HG02884 (cell line): ENCODE results near the gene GPR146.
"Not testable (repeated sequence)": the region's sequence is repeated elsewhere in the genome, so short reads cannot be mapped to it uniquely, and the experiment has no call there.

ENCODE experiments used
- ATAC-seq: cut with Tn5 transposase; IDR thresholded peaks from one replicate; pipeline ENCODE4 v1.9.1; 2021; ENCODE audit warnings: mild to moderate bottlenecking, moderate library complexity; ENCODE audit not compliant: unreplicated experiment

GPR146 gene

GRCh38 chr7:1044189-1045068, at the start of gene GPR146:
TSS of gene GPR146 (plus strand) at chr7:1044546. CDS start at chr7:1057516, 12,970 bp downstream.
- ATAC-seq = peak; percentile 92

- no peak for ATAC-seq
These were observed 49.6 kb upstream of the GPR146 start for GRCh38 chr7:994592-995308.

GRCh38 chr7:995571-995970, 48.8 kb upstream of the GPR146 start:
- ATAC-seq = no peak

DNA sequence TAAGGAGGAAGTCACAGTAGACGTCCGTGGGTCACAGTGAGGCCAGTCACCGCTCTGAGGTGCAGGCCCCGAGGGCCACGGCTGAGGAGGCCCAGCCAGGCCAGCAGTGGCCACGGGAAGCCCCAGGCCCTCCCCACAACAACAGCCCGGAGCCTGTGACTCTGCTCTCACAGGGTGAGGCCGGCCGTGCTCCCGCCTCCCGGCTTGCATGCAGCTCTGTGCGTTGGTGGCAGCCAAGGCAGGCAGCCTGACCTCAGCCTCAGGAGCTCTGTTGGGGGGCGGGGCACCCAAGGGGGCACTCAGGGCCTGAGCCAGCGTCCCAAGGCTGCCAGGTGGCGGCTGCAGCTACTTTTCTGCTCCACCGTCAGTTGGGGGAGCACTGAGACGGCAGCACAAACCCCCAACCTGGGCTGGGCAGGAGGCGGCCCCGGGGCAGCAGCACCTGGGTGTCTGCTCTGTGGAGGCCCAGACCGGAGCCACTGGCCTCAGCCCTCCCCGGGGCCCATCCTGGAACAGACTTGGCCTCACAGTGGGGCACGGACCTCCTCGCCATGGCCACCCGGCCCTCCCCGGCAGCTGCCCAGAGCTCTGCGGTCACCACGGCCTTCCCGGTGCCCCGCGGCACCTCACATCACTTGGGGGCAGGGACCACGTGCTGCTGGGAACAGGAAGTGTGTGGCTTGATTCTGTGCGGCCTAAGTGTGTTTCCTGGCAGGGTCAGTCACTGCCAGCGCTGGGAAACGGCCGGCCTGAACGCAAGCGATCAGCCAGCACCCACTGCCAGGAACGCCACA, 48.1 kb upstream of the GPR146 start:
- no peak for ATAC-seq

DNA sequence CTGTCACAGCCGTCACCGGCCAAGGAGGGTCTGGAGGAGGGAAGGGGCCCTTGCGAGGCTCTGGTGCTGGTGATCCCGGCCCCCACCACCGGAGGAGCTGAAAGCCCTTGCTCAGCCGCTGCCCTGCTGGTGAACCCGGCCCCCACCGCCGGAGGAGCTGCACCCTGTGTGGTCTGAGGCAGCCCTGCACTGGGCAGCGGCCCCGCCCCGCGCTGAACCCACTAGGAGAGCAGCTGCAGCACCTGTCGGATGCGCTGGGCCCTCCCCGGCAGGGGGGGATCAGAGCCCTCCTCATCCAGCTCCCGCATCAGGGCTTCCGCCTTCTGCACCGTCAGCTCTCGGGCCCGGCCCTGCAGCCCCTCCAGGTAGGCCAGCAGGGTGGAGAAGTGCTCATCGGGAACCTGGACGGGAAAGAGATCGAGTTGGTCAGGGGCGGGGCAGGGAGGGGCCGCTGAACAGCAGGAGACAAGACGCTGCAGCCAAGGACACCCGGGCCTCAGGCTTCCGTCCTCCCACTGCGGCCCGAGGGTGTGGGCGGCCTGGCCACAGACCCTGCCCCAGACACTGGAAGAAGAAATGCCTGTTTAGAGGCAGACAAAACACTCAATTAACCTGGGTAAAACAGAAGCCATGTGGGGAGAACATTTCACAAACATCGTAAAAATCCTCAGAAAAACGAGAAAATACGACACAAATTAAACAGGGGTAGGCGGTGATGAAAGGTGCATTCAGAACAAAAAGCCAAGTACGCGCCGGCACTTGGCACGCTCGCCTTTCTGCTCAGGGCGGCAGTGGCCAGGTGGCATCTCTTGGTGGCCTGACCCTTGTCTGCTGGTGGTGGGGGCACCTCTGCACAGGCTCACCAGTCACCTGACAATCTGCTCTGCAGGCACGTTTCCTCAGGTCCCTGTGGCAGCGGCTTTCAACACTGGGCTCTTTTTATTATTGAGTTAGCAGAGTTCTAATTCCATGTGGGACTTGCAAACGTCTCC, 46.6 kb upstream of the GPR146 start:
- no peak for ATAC-seq

GRCh38 chr7:999149-999879, 45.0 kb upstream of the GPR146 start:
- ATAC-seq = no peak

GRCh38 chr7:999941-1000935, 44.1 kb upstream of the GPR146 start:
- ATAC-seq = no peak

DNA sequence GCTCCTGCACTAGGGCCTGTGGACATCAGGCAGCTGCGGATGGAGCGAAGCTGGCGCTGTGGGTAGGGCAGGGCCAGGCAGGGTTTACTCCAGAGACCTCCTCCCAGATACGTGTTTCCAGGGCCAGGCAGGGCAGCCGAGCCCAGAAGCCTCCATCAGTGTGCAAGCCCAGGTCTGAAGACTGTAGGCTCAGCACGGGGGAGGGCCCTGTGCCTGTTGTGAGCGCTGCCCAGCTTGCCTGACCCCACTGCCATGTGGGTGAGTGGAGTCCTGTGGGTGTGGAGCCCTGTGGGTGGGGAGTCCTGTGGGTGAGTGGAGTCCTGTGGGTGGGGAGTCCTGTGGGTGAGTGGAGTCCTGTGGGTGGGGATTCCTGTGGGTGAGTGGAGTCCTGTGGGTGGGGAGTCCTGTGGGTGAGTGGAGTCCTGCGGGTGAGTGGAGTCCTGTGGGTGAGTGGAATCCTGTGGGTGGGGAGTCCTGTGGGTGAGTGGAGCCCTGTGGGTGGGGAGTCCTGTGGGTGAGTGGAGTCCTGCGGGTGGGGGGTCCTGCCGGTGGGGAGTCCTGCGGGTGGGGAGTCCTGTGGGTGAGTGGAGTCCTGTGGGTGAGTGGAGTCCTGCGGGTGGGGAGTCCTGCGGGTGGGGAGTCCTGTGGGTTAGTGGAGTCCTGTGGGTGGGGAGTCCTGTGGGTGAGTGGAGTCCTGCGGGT, 43.1 kb upstream of the GPR146 start:
- not testable (repeated sequence) for ATAC-seq

GRCh38 chr7:1002026-1002425, 42.3 kb upstream of the GPR146 start:
- ATAC-seq = not testable (repeated sequence)

- not testable (repeated sequence) for ATAC-seq
These were observed 41.9 kb upstream of the GPR146 start for GRCh38 chr7:1002445-1002844.

DNA sequence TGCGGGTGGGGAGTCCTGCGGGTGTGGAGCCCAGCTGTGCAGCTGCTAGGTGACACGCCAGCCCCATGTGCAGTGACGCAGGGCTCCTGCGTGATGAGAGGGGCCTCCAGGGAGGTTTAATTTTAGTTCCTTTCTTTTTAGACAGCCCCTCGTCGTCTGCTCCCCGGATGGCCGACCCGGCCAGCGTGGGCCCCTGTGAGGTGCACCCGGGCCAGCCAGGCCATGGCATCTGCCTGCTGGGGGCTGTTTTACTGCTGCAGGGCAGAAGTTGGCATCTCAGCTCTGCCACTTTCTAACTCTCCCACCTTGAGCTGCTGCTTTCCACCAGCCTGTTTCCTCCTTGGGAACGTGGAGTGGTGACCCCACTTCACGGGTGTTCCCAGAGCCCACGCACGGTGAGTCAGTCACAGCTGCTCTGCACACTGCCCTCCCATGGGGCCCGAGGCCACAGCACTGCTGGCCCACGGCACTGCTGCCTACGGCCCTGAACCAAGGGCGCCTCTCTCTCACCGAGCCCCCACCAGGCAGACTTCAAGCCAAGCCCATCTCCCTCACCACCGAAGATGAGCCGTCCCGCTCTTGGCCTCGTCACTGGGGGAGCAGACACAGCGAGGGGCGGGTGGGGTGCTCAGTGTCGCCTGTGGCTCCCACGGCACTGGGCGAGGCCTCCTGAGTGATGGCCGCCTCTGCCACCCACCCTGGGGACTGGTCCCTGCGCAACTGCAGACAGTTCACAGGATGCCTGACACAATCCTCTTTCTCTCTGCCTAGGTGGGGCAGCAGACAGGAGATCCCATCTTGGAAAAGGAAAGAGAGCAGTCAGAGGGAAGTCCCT, 40.1 kb upstream of the GPR146 start:
- no peak for ATAC-seq

DNA sequence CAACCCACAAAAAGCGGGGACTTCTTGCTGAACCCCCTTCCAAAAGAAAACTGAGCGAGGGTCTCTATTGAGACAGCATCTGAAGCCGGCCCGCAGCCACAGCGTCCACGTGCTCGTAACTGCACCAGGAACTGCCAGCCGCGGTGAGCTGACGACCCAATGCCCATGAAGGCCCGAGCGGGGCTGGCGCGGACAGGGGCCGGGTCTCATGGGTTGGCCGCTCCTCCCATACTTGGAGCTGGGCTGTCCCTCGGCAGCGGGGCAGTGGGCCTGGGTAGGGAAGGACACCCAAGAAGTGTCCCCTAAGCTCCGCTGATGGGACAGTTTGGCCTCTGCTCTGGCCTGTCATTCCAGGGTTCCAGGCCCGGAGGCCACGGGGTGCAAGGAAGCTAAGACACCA, 39.0 kb upstream of the GPR146 start:
- ATAC-seq = no peak

DNA sequence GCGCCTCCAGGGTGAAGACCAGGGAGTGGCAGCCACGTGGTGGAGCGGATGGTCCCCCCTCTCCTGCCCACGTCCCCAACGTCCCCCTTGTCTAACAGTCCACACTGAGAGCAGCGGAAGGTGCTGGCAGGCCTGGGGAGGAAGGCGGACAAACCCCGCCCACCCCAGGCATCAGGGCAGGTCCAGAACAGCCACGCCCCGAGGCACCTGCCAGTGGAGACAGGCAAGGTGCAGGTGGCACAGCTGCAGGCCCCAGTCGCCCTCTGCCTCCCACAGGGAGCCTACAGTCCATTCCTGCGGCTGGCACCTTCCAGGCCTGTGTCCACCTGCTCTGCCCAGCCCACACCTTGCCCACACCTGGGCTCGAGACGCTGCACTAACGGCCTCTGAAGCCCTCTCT, 36.4 kb upstream of the GPR146 start:
- no peak for ATAC-seq

- no peak for ATAC-seq
These were observed 35.5 kb upstream of the GPR146 start for GRCh38 chr7:1008733-1009363.

DNA sequence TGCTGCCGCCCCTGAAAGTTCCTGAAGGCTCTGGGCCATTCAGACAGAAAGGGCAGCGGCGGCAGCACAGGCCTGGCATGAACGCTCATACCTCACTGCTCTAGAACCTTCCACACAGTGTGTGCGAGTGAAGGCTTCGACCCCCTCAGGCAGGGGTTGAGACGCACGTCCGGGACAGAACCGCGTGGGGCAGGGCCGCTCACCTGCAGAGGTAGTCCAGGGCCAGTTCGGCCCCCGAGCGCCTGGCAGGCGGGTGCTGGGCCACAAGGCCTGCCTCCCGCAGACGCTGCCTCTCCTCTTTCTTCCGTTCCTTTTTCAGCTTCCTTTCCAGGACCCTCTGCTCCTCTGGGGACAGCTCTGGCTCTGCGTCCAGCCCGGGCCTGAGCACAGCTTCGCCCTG, 34.6 kb upstream of the GPR146 start:
- no peak for ATAC-seq

- ATAC-seq = no peak
These were observed 34.1 kb upstream of the GPR146 start for GRCh38 chr7:1010226-1010625.
